Measurements from ENCODE around the gene TRUB1.

Gene TRUB1

DNA sequence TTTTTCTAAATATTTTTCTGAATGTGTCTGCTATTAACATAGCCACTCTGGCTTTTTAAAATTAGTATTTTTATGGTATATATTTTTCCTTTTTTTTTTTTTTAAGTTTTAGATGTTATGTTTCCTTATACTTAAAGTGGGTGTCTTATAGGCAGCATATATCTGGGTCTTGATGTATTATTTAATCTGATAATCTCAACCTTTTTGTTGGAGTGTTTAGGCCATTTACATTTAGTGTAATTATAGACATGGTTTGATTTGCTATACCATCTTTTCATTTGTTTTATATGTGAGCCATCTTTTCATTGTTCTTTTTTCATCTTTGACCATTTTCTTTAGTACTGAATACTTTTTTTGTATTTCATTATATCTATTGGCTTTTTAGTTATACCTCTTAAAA, 45.0 kb downstream of the TRUB1 start:
- DNase-seq = no peak

DNA sequence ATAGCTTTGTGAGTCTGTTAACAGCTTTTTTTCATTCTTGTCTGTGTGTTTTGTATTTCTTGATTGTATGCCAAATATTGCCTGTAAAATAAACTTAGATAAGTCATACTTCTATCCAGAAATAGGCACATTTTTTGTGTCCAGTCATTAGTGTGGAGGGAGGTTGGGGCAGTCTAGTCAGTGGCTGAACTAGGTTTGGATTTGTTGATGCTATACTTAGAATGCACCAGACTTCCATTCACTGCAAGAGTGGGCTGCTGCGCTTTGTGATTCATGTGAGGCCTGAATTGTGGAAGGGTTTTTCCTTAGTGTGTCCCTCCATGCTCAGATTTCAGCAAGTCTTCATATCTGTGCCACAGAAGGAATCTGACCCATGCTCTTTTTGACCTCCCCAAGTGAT, 50.0 kb downstream of the TRUB1 start:
- DNase-seq = no peak

DNA sequence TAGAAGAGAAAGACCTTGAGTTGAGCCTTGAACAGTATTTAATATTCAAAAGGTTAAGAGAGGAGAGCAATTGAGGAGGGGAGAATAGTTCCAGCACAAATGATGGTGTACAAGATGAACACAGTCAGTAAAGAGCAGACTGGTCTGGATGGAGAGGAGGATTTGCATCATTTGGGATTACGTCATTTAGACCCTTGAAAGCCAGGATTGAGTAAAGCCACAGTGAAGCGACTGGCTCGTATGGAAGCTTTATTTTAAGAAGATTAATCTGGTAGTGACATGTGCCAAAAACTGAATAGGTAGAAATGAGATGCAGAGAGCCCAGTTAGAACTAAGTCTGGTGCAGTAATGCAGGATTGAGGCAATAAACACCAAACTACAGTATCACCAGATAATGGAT, 52.6 kb downstream of the TRUB1 start:
- no peak for DNase-seq

DNA sequence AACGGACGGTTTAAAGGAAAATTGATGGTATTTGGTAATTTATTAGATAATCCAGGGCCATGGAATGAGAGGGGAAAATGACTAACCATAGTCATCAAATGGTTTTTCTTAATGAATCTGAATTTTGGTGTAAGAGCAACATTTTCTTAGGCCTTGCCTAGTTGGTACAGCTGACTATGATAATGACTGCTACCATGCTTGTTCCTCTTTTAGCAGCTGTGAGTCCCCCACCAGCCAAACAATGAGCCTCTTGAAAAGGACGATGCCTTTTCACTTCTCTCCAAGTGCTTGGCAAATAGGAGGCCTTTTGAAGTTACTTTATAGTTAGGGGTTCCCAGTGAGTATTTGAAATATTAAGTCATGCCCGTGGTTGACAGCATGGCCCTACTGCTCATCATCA, 53.0 kb downstream of the TRUB1 start:
- DNase-seq = no peak

DNA sequence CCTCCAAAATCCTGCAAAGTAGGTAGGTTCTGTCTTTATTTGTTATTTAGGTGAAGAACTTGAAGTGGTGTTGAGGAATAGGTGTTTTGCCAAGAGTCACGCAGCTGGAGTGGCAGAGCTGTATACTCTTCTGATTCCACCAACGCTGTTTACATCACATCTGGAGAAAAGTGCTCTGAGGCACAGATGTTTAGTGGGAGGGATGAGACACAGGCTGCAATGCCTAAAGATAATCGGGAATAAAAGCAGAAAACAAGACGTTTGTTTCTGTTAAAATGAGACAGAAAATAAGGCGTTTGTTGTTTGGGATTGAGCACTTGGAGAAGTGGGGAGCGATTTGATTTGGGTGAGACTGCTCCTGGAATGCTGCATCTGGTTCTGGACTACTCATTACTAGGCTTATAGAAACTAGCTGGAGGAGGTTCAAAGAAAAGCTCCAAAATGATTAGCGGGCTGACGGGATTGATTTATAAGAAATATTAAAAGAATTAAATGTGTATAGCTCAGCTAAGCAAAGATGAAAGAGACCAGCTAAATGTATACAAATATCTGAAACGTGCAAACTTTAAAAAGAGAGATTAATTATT, 54.3 kb downstream of the TRUB1 start:
- no peak for DNase-seq

DNA sequence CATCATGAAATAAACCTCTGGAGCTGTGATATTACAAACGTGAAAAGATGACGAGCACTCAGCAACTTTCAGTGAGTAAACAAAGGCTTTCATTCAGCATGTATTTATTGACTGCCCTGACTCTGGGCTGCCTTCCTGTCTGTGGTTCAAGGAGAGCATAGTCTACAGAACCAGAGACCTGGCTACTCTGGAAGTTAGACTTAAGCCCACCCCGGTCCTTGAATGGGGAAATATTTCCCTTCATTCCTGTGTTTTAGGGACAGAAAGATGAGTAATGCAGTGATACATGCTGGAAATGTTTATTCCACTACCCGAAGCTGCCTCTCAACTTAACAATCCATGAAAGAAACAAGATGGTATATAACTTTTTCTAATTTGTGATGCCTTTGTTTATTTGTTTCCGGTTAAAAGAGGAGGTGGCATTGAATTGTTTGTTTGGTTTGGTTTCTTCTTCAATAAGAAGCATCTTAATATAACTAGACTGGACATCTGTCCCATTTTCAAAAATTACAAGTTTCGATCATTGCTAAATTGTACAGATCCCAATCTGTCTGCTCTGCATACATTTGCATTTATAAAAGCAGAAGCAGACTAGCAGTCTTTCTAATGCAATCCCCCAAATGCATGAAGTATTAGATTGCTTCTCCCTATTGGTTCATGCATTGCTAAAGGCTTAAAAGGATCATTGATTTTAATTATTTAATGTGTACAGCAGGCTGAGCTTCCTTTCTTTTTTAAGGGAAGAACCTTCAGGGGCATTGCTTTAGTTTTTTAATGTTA, 57.7 kb downstream of the TRUB1 start:
- DNase-seq = no peak

DNA sequence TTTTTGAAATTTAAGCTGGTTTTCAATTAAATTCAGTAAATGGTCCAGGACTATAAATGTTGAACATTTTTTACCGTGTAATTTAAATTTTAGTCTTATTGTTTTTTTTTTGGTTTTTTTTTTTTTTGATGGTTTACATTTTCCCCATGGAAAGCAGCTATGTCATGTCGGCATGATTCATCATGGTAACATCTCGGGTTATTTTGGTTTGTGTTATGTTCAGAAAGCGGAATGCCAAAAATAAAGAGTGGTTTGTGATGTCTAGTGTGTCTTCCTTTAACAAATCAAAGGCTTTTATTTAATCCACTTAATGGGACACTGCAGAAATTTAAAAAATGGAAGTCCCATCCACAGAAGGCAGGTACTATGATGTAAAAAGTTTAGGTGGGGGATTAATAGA, 58.5 kb downstream of the TRUB1 start:
- no peak for DNase-seq

DNA sequence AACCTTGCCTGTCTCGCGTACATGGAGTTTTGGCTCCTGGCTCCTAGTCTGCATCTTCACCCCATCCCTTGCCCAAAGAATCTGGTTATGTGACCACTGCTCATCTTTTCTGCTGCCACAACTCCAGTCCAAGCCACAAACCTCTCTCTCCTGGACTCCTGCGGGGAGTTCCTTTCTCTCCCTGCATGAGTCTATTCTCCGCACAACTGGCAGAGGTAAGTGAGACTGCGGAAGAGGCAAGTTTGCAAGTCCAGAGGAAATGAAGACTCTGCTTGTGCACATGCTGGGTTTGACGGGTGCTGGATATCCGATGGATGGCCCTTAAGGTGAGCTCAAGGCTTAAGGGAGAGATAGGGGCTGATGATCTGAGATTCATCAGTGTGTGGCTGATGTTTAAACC, 61.0 kb downstream of the TRUB1 start:
- no peak for DNase-seq

DNA sequence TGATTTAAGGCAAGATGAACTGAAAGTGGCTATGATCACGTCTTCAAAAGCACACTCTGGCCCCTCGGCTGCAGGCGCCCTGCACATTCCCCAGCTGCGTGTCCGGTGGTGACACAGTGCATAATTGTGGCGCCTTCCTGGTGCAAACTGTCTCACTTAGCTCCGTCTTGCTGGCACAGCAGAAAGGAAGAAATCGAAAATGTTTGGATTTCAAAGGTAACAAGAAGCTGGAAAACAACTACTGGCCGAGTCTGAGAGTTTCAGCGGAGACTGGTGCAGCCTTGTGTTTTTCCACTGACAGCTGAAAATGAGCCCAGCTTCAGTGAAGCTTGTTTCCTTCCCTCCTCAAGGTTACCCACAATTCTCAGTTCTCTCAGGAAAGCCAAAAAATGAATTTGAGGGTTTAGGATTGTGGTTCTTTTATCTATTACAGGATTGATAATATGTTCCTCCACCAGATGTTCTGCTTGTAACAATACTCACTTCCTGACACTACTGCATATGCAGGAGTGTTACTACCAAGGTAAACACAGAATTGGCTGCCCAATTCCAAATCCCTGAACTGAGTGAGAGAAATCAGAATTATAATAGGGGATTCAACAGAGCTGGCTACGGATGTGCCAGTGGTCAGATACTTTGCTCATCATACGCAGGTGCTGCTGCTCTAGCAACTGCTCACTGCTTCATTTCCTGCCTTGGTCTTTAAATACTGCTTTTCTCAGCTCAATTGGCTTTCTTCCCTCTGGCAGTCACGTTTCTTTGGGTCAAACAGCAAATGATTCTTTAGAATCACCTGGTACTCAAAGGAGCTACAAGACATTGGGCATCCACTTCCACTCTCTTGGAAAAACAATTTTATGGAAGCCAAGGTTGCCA, 63.7 kb downstream of the TRUB1 start:
- no peak for DNase-seq

DNA sequence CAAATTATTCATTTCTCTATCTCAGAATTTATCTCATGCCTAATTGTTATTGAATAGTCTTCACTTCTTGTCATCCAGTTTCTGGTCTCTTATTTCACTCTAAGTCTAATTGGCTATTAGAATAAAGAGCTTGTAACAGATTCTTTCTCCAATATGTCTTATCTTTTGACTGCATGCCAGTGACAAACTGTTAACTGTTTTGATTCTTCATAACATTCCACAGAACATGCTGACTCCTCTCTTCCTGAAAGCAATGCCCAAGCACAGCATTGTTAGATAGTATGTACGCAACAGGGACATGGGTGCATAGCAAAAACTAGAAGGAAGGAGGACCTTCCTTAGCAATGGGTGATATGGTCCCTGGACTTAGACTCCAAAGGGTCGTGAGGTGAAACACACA, 65.4 kb downstream of the TRUB1 start:
- DNase-seq = no peak

DNA sequence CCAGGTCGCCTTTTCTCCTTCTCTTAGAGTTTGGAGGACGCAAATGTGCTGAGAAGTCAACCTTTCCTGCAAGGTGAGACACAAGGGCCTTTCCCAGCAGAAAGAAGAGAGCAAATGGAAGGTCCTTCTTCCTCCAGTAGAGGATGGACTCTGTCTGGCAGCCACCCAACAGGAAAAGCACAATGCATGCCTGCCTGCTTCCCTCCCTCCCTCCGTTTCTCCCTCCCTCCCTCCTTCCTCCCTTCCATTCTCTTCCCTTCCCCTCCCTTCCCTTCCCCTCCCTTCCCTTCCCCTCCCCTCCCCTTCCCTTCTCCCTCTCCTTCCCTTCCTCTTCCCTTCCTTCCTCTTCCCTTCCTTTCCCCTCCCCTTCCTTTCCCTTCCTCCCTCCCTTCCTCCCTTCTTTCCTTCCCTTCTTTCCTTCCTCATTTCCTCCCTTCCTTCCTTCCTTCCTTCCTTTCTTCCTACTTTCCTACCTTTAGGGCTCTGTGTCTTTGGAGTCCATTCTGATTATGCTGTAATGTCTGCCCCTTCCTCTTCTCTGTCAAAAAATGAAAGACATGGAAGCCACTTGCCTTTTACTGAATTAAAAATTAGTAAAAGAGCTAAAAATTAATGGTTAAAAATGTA, 66.4 kb downstream of the TRUB1 start:
- DNase-seq = no peak

DNA sequence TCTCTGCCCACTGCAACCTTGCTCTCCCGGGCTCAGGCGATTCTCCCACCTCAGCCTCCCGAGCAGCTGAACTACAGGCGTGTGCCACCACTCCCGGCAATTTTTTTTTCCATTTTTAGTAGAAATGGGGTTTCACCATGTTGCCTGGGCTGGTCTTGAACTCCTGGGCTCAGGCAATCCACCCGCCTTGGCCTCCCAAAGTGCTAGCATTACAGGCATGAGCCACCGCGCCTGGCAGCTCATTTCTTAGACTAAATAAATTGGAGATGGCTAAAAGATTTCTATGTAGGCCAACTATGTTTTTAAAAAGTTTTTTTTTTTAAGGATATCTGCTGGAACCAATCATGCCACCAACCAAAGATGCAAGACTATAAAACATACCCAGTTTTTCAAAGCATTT, 67.8 kb downstream of the TRUB1 start:
- DNase-seq = no peak

DNA sequence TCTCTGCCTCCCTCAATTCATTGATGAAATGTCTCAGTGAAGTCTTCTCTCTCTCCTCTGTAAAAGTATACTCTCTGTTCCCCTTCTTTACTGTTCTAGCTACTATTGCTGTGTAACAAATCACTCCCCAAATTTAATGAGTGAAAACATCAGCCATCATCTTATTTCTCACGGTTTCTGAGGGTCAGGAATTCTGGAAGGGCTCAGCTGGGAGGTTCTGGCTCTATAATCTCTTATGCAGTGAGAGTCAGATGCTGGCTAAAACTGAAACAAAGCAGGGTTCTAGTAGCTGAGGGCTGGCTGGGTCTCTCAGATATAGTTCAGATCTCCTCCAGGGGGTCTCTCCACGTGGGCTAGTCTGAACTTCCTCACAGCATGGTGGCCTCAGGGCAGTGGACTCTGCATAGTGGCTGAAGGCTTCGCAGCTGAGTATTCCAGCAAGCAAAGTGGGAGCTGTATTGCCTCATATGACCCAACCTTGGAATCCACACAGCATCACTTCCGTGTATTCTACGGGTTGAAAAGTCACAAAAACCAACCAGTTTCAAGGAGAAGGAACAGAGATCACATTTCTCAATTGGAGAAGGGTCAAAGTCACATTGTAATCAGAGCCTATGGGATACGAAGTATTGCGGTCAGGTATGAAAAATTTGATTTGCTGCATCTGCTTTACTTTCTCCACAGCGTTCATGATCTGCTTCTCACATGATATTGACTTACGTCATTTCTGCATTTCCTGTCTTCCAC, 80.4 kb downstream of the TRUB1 start:
- DNase-seq = no peak

DNA sequence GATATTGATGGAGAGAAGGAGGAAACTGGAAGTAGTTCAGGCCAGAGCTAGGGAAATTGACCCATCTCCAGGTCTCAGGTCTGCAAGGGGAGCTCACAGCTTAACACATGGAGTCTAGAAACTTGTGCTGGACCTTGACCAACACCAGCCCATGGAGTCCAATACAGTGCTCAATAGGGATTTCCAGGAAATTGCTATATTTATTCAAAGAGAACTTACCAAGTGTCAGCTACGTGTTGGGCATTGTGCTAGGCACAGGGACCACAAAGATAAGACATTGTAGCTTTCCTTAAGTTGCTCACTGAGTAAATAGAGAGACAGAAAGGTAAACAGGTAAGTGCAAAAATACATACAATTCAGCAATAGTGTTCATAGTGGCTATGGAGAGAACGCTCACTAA, 82.5 kb downstream of the TRUB1 start:
- no peak for DNase-seq

DNA sequence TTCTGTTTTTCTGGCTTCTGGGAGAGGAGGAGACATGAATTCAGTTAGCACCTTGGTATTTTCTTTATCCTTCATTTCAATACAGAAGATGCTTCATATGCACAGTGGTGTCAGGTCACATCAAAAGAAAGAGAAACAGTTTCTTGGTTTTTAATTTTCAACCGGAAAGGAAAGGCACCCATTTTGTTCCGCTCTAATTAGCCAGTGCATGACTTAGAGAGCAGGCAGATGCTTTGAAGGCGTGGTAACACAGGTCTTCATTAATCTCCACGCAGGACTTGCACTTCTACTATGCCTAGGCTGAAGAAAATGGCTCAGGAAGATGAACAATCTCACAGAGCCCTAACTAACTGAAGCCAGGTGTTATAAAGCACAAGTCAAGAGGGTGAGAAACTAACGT, 84.7 kb downstream of the TRUB1 start:
- DNase-seq = no peak

DNA sequence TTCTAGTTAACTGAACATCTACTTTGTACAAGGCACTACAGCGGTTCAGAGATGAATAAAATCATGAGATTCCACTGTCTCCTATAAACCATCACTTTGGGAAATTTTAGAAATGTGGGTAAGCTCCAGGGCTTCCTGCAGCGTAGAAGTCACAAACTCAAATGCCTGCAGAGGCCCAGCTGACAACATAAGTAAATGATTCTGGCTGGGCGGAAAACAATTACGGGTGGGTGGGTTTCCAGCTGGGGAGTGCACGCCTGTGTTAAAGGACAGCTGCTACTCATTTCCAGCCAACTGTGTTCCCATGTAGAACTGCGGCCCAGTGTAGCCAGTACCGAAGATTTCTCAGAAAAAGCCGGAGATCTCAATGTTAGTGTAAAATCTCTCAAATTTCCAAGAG, 85.7 kb downstream of the TRUB1 start:
- no peak for DNase-seq

DNA sequence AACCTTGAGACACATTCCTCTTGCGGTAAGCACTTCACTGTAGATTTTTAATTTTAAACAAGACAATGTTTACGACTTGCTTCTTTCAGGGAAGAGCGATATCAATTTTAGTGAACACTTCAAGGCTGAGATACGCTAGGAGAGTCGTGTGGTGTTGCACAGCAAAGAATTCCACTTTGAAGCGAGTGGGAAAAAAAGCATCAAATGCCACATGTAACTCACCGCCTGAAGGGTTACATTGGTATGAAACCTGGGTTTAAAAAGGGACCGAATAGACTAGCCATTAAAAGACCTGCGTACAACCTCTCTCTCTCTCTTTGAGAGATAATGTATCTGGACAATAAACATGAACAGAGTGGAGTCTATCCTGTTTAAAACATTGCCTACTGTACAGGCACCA, 86.4 kb downstream of the TRUB1 start:
- no peak for DNase-seq

DNA sequence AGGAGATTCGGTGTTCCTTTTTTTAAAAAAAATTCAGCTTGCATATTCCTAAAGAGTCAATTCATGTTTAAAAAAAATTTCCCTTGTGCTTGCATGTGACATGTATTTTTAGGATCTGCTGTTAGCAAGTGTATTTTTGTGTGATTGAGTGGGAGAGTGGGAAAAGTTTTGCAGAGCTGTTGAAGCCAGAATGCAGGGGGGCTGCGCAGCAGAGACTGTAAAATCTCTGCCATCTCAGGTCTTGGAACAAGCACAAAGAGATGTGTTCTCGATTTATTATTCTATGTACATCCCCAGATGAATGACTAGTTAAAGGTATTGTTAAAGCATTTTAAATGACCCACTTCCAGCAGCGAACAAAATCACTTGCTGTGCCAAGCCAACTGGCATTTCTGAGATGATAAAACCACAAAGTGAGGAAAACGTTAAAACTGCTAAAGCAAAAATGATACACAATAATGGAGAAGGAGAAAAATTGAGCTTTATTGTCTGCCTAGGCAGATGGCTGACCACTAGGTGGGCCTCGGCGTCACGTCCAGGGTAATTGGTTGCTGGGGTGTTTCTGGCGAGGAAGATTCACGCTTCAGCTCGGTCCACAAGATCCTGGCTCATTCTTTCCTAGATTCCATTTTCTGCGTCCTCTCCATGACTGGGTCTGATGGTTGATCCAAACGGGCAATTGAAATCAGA, 88.2 kb downstream of the TRUB1 start:
- DNase-seq = no peak

DNA sequence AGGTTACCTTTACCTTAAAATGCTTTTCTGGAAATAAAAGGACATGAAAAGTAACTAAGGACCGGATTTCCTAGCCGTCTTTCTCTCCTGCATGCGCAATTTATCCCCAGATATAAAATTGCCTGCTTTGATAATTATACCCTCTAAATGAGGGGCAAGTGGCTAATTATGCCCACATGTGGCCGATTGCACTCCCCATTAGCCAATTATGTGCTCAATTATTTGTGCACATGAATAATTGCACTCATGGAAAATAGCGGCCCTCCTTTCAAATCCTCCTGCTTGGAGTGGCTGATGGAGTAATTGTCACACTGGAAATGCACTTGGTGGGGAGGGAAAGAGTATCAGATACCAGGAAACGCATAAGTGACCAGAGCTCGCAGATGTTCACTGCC, 88.7 kb downstream of the TRUB1 start:
- DNase-seq = no peak
